Left ventricle myocardium inferior (tissue), 1 donor: ENCODE data around the gene FA2H. TPM values are rescaled to one million over a fixed set of nuclear protein-coding genes. Genes with fewer than 3 reads are reported as not detected.

ENCODE experiments used
- DNase-seq: peaks from one replicate; pipeline ENCODE4 v3.0.0-alpha.2; 2020
- H3K27ac ChIP-seq: fragments of 200-600 bp; replicated peaks from 2 replicates; pipeline ENCODE4 v1.8.0; 2021
- H3K27me3 ChIP-seq: fragments of 200-600 bp; 2 replicates; pipeline ENCODE4 v1.8.0; 2021; ENCODE audit warnings: low read depth
- H3K36me3 ChIP-seq: fragments of 200-600 bp; 2 replicates; pipeline ENCODE4 v1.8.0; 2021
- H3K4me1 ChIP-seq: fragments of 200-600 bp; 2 replicates; pipeline ENCODE4 v1.8.0; 2021
- H3K4me3 ChIP-seq: fragments of 200-600 bp; 2 replicates; pipeline ENCODE4 v1.8.0; 2021; ENCODE audit warnings: mild to moderate bottlenecking, moderate library complexity
- H3K9me3 ChIP-seq: fragments of 200-600 bp; replicated peaks from 2 replicates; pipeline ENCODE4 v1.8.0; 2021
- CTCF ChIP-seq: fragments of 200-600 bp; IDR thresholded peaks from 2 replicates; pipeline ENCODE4 v1.8.0; 2021; ENCODE audit warnings: antibody characterized with exemption, mild to moderate bottlenecking, borderline replicate concordance
- intact Hi-C: fragments of 100-400 bp; cut with micrococcal nuclease; formaldehyde crosslinking; loops from one replicate; pipeline ENCODE4 v1.11.0; 2022
- total RNA-seq: library from RNA; stranded (reverse); fragmentation: NEBNext Ultra II Directional; extraction: Animal tissue kit (Norgen Biotek cat#: 25700); gene quantifications from one replicate; pipeline ENCODE4 v1.2.1, GENCODE V29; 2021
- donor health status: DM: no; HTN: yes; CAD: no; lungs with severe emphysema.

Gene FA2H
- total RNA-seq, 1 donor from 2014 or later: not detected

- H3K27me3 ChIP-seq: peaks cover 1% of the 10 kb centered on the region
- no peak overlapping the region for H3K4me3 ChIP-seq
- no peak for DNase-seq
- intact Hi-C loops: loop anchor here (5.0 kb wide), 1 partner anchor 148 kb away; no protein-coding TSS in a partner anchor
- no peak for TF ChIP-seq CTCF
- no peaks in the 10 kb centered on the region for H3K36me3 ChIP-seq
- H3K4me1 ChIP-seq: no peaks in the 10 kb centered on the region
- no peaks in the 10 kb centered on the region for H3K9me3 ChIP-seq
- no peak overlapping the region for H3K27ac ChIP-seq
These were observed 60.7 kb downstream of the FA2H start for GRCh38 chr16:74713876-74714275.

- intact Hi-C loops: loop anchor here (5.0 kb wide), 1 partner anchor 149 kb away; no protein-coding TSS in a partner anchor
These were observed 61.3 kb downstream of the FA2H start for GRCh38 chr16:74713325-74713724.

GRCh38 chr16:74711938-74712337 is 62.7 kb downstream of the FA2H start:
- no peak for TF ChIP-seq CTCF
- Histone ChIP-seq H3K27ac (no peak overlapping the region), H3K9me3 (no peaks in the 10 kb centered on the region), H3K4me1 (no peaks in the 10 kb centered on the region), H3K4me3 (no peak overlapping the region), H3K36me3 (no peaks in the 10 kb centered on the region), H3K27me3 (no peaks in the 10 kb centered on the region)
- intact Hi-C loops: loop anchor here (5.0 kb wide), 1 partner anchor 150 kb away; no protein-coding TSS in a partner anchor
- no peak for DNase-seq

More at GRCh38 chr16:74713325-74713724, 61.3 kb downstream of the FA2H start:
- Histone ChIP-seq H3K27me3 (no peaks in the 10 kb centered on the region), H3K36me3 (no peaks in the 10 kb centered on the region), H3K9me3 (no peaks in the 10 kb centered on the region), H3K4me1 (no peaks in the 10 kb centered on the region), H3K27ac (no peak overlapping the region), H3K4me3 (no peak overlapping the region)
- no peak for TF ChIP-seq CTCF
- no peak for DNase-seq

GRCh38 chr16:74710401-74710800 is 64.2 kb downstream of the FA2H start:
- no peak for TF ChIP-seq CTCF
- intact Hi-C loops: loop anchor here (5.0 kb wide), 1 partner anchor 152 kb away; no protein-coding TSS in a partner anchor
- H3K36me3 ChIP-seq: no peaks in the 10 kb centered on the region

GRCh38 chr16:74709441-74709877 is 65.2 kb downstream of the FA2H start:
- Histone ChIP-seq H3K27ac (no peak overlapping the region), H3K27me3 (no peaks in the 10 kb centered on the region), H3K9me3 (no peaks in the 10 kb centered on the region), H3K4me1 (no peaks in the 10 kb centered on the region), H3K4me3 (no peak overlapping the region), H3K36me3 (no peaks in the 10 kb centered on the region)
- intact Hi-C loops: no loop called here
- DNase-seq: peak; percentile 68
- TF ChIP-seq CTCF: peak; percentile 99

More at GRCh38 chr16:74710401-74710800, 64.2 kb downstream of the FA2H start:
- DNase-seq: no peak
- H3K27ac ChIP-seq: no peak overlapping the region
- H3K4me1 ChIP-seq: no peaks in the 10 kb centered on the region
- H3K9me3 ChIP-seq: no peaks in the 10 kb centered on the region
- no peaks in the 10 kb centered on the region for H3K27me3 ChIP-seq
- H3K4me3 ChIP-seq: no peak overlapping the region
